Kidney (tissue), 14 donors: ENCODE data around the gene COA5. TPM values are rescaled to one million over a fixed set of nuclear protein-coding genes. Genes with fewer than 3 reads are reported as not detected.

Experiments used
- DNase-seq, 5 donors: peaks; one replicate each; pipeline ENCODE4 v3.0.0-alpha.2; 2013 to 2020
- FAIRE-seq: peaks from 2 replicates; lab custom pipeline; 2012; peaks lifted over from hg19 to GRCh38; lab: Jason Lieb, UNC
- H3K27ac ChIP-seq, 2 donors: one replicate each; pipeline ENCODE4 v1.7.0; 2013; ENCODE audit warnings: low read depth in 2 of 2, low read length in 2 of 2, inconsistent platforms in 1 of 2
- H3K27me3 ChIP-seq: one replicate; pipeline ENCODE4 v1.7.1; 2013; ENCODE audit warnings: low read length, inconsistent platforms; ENCODE audit not compliant: control insufficient read depth, insufficient read depth
- H3K36me3 ChIP-seq, 3 donors: one replicate each; pipeline versions ENCODE4 v1.7.0 to v1.7.1; 2013; ENCODE audit warnings: low read length in 3 of 3, control low read depth in 1 of 3, inconsistent platforms in 1 of 3; ENCODE audit not compliant: insufficient read depth in 3 of 3, control insufficient read depth in 2 of 3
- H3K4me1 ChIP-seq, 3 donors: one replicate each; pipeline versions ENCODE4 v1.7.0 to v1.7.1; 2013; ENCODE audit warnings: low read length in 3 of 3, inconsistent platforms in 1 of 3, low read depth in 1 of 3; ENCODE audit not compliant: control insufficient read depth in 2 of 3, insufficient read depth in 2 of 3
- H3K4me3 ChIP-seq, 3 donors: one replicate each; pipeline versions ENCODE4 v1.7.0 to v1.8.1; 2013; ENCODE audit warnings: low read length in 3 of 3, control low read depth in 1 of 3, inconsistent platforms in 1 of 3
- H3K9ac ChIP-seq, 3 donors: one replicate each; pipeline versions ENCODE4 v1.7.0 to v1.7.1; 2013; ENCODE audit warnings: low read length in 3 of 3, control low read depth in 1 of 3, inconsistent platforms in 1 of 3
- H3K9me3 ChIP-seq, 3 donors: one replicate each; pipeline versions ENCODE4 v1.7.0 to v1.7.1; 2013; ENCODE audit warnings: low read length in 3 of 3, control low read depth in 1 of 3, inconsistent platforms in 1 of 3; ENCODE audit not compliant: control insufficient read depth in 2 of 3, insufficient read depth in 1 of 3
- intact Hi-C: fragments of 100-400 bp; cut with DNase I; formaldehyde crosslinking; loops from one replicate; pipeline ENCODE4 v1.11.1; 2022
- polyA plus RNA-seq: library from polyadenylated mRNA; stranded (reverse); fragments of 350-450 nt; fragmentation: Illumina TruSeq; extraction: RNeasy Lipid Tissue Mini Kit (QIAGEN cat#74804); gene quantifications from one replicate; pipeline ENCODE4 v1.2.3, GENCODE V29; 2014; ENCODE audit warnings: low read depth, low replicate concordance; ENCODE audit not compliant: insufficient read depth
- total RNA-seq: library from RNA; stranded (reverse); fragmentation: NEBNext Ultra II Directional; extraction: Animal tissue kit (Norgen Biotek cat#: 25700); gene quantifications from one replicate; pipeline ENCODE4 v1.2.1, GENCODE V29; 2021
- TF ChIP-seq, protein P1 (sequence below): IDR thresholded peaks from 3 replicates; pipeline ENCODE4 v1.5.1; 2012; ENCODE audit warnings: mild to moderate bottlenecking, moderate library complexity, borderline replicate concordance; ENCODE audit not compliant: insufficient read depth; ENCODE audit errors: extremely low read depth
- donor health status: control.
- donor health status: control.
- donor health status: control.
- donor health status: control.
- donor health status: control.
- donor health status: DM: yes; HTN: yes; CAD: no.
- donor health status: Normal renal cell carcinoma (clear cell type).

The COA5 gene
- total and polyA plus RNA-seq, 2 donors from 2014 or later = 38.0 to 85.8 TPM

DNA sequence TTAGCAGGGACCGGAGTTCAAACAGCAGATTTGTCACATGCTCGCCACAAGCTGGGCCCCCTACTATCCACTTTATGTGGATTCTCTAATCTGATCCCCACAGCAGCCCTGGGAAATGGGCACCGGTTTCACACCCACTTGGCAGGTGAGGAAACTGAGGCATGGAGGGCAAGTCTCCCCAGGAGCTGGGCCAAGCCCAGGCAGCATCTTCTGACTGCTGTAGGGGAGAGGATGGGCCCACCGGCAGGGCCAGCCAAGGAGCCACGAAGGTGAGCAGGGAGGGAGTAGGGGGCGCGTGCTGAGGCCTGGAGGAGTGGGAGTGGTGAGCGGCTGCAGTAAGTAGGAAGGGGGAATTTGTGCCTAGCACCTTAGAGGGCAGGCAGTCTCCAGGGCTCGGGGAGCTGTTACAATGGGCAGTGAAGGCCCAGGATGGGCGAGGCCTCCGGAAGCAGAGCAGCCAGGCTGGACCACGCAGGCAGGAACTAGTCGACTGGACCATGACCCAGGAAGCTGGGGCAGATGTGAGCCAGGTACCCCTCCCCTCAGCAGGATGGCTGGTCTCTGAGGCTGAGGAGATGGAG is 37.1 kb downstream of the COA5 start:
- H3K9ac ChIP-seq = no peak overlapping the region
- DNase-seq (no peak), FAIRE-seq (no peak)
- H3K27ac ChIP-seq = no peak overlapping the region
- TF ChIP-seq, protein P1, sequence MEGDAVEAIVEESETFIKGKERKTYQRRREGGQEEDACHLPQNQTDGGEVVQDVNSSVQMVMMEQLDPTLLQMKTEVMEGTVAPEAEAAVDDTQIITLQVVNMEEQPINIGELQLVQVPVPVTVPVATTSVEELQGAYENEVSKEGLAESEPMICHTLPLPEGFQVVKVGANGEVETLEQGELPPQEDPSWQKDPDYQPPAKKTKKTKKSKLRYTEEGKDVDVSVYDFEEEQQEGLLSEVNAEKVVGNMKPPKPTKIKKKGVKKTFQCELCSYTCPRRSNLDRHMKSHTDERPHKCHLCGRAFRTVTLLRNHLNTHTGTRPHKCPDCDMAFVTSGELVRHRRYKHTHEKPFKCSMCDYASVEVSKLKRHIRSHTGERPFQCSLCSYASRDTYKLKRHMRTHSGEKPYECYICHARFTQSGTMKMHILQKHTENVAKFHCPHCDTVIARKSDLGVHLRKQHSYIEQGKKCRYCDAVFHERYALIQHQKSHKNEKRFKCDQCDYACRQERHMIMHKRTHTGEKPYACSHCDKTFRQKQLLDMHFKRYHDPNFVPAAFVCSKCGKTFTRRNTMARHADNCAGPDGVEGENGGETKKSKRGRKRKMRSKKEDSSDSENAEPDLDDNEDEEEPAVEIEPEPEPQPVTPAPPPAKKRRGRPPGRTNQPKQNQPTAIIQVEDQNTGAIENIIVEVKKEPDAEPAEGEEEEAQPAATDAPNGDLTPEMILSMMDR = no peak
- no peak overlapping the region for H3K4me3 ChIP-seq
- H3K36me3 ChIP-seq = peaks cover 0 to 20% (median 14%) of the 10 kb centered on the region in 3 donors
- H3K27me3 ChIP-seq = no peaks in the 10 kb centered on the region
- intact Hi-C loops = no loop called here
- no peaks in the 10 kb centered on the region for H3K9me3 ChIP-seq
- H3K4me1 ChIP-seq = no peaks in the 10 kb centered on the region

DNA sequence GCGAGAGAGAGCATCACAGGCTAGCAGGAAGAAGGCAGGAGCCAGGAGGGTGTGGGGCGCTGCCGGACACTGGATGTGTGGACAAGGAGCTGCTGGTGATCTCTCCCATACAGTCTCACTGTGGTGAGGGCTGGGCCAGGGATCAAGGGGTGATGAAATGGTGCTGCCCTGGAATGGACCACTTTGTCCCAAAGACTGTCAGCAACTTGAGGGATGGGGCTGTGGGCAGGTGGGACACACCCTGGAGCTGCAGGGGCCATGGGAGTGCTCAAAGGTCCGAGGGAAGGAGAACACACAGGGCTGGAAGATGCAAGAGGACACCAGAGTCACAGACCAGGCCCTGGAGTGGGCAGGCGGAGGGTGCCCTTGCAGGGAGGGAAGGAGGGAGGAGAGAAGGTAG is 38.0 kb downstream of the COA5 start:
- H3K36me3 ChIP-seq = peaks cover 0 to 20% (median 14%) of the 10 kb centered on the region in 3 donors
- no peaks in the 10 kb centered on the region for H3K27me3 ChIP-seq
- DNase-seq (no peak), FAIRE-seq (no peak)
- H3K9ac ChIP-seq = no peak overlapping the region
- H3K4me3 ChIP-seq = no peak overlapping the region
- intact Hi-C loops = no loop called here
- H3K9me3 ChIP-seq = no peaks in the 10 kb centered on the region
- no peak overlapping the region for H3K27ac ChIP-seq
- no peaks in the 10 kb centered on the region for H3K4me1 ChIP-seq
- TF ChIP-seq, protein P1 = no peak

DNA sequence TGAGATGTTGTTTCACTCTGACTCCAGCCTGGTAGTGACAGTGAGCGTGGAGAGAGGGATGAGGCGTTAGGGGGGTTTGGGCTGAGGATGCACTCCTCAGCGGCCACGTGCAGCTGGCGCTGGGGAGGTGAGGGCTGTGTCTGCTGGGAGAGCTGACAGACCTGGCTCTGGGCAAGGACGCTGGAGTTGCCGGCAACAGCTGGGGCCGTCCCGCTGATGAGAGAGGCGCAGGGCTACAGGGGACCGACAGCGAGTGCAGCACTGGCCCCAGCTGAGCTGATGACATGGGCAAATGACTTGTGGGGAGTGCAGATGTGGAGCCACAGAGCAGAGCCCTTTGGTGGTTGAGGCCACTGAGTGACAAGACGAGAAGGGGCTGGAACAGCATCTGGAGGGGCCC is 38.4 kb downstream of the COA5 start:
- no peaks in the 10 kb centered on the region for H3K27me3 ChIP-seq
- H3K9ac ChIP-seq = no peak overlapping the region
- DNase-seq = no peak
- no peak for FAIRE-seq
- H3K4me3 ChIP-seq = no peak overlapping the region
- H3K9me3 ChIP-seq = no peaks in the 10 kb centered on the region
- TF ChIP-seq, protein P1 = no peak
- intact Hi-C loops = no loop called here
- no peak overlapping the region for H3K27ac ChIP-seq
- no peaks in the 10 kb centered on the region for H3K4me1 ChIP-seq
- peaks cover 0 to 20% (median 14%) of the 10 kb centered on the region in 3 donors for H3K36me3 ChIP-seq

DNA sequence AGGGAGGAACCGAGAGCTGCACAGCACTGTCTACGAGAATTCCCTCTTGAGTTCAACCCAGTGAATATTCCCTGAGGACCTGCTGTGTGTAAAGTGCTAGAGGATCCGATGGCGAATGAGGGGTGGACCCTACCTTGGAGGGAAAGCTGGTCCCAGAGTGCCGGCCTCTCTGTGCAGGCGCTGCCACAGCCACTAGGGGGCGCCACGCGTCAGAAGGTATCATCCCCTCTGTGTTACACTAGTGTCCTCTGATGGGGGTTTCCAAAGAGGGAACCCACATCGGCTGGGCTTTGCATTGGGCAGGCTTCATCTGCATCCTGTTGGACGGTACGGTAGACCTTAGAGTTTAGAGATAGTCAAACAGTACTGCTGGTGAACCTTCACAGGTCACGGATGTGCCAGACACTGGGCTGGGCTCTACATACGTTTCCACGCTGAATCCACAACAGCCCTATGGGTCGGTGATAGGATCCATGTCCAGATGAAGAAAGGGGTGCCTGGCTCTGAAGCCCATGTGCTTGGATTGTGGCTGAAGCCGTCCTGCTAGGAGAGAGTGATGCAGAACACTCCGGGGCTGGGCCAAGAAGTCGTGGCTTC is 39.0 kb downstream of the COA5 start:
- H3K9me3 ChIP-seq = no peaks in the 10 kb centered on the region
- no peaks in the 10 kb centered on the region for H3K4me1 ChIP-seq
- H3K9ac ChIP-seq = no peak overlapping the region
- no peak overlapping the region for H3K4me3 ChIP-seq
- no peaks in the 10 kb centered on the region for H3K27me3 ChIP-seq
- no peak for FAIRE-seq
- DNase-seq = peak in 1 of 5 donors; percentile 33
- intact Hi-C loops = no loop called here
- peaks cover 0 to 20% (median 15%) of the 10 kb centered on the region in 3 donors for H3K36me3 ChIP-seq
- TF ChIP-seq, protein P1 = peak; percentile 59
- no peak overlapping the region for H3K27ac ChIP-seq
